HCT116 (cell line): Measurements from ENCODE around the gene RIC8A. TPM values are rescaled to one million over a fixed set of nuclear protein-coding genes. Genes with fewer than 3 reads are reported as not detected.

Source experiments
- ATAC-seq: fragments of 200-7000 bp; cut with Tn5 transposase; 2 replicates; pipeline ENCODE4 v1.9.1; 2020; ENCODE audit warnings: mild to moderate bottlenecking, moderate library complexity
- BruUV-seq: library from RNA; stranded (reverse); fragments of 400-500 nt; replicated peaks from 2 replicates; lab custom pipeline; 2021; lab: Mats Ljungman, UMichigan
- CTCF ChIA-PET: fragments of 300-600 bp; sonication (Branson Sonifier 250); formaldehyde crosslinking; loops from one replicate; lab custom pipeline; 2021; ENCODE audit warnings: antibody characterized with exemption; lab: Charles Lee
- POLR2A ChIA-PET: fragments of 300-600, 350-600 bp; sonication (Branson Sonifier 250); formaldehyde crosslinking; loops from one replicate; lab custom pipeline; 2021; ENCODE audit warnings: antibody characterized with exemption; lab: Charles Lee
- RAD21 ChIA-PET, 2 experiments: fragments of 300-600 bp; sonication (Branson Sonifier 250); formaldehyde crosslinking; loops; one replicate each; lab custom pipeline; 2023; ENCODE audit warnings: low total read pairs in 2 of 2; ENCODE audit not compliant: uncharacterized antibody in 2 of 2, unreplicated experiment in 2 of 2, low non-redundant PET in 1 of 2; lab: Charles Lee
- DNase-seq: peaks from one replicate; pipeline ENCODE4 v3.0.0-alpha.2; 2010; ENCODE audit warnings: low read depth, low spot score
- H2AFZ ChIP-seq: fragments of 200-600 bp; shearing (Covaris generic), sonication (generic); 2 replicates; pipeline ENCODE4 v1.6.1; 2017; ENCODE audit warnings: low read depth, mixed run types, mixed read lengths, antibody characterized with exemption, low read length; ENCODE audit not compliant: poor library complexity, severe bottlenecking
- H3K27ac ChIP-seq: 2 replicates; pipeline ENCODE4 v1.5.1; 2012; ENCODE audit warnings: low read depth, low read length
- H3K27me3 ChIP-seq: fragments of 200-600 bp; sonication (generic); 2 replicates; pipeline ENCODE4 v1.6.1; 2016; ENCODE audit warnings: mixed run types, low read length, mixed read lengths; ENCODE audit not compliant: insufficient read depth
- H3K36me3 ChIP-seq, 2 experiments: fragments of 200-500 bp in 1 of 2; fragments of 200-600 bp in 1 of 2; sonication (Bioruptor generic) in 1 of 2; sonication (generic) in 1 of 2; 2 replicates each; pipeline versions ENCODE4 v1.5.1 to v1.6.1; 2014 to 2016; ENCODE audit warnings: low read length in 2 of 2, inconsistent platforms in 1 of 2, mixed read lengths in 1 of 2, mixed run types in 1 of 2; ENCODE audit not compliant: insufficient read depth in 2 of 2, control insufficient read depth in 1 of 2
- H3K4me1 ChIP-seq, 2 experiments: fragments of 200-600 bp in 1 of 2; sonication (generic) in 1 of 2; 2 replicates each; pipeline versions ENCODE4 v1.5.1 to v1.6.1; 2012 to 2017; ENCODE audit warnings: low read length in 2 of 2, inconsistent platforms in 1 of 2, mild to moderate bottlenecking in 1 of 2, mixed read lengths in 1 of 2, mixed run types in 1 of 2, moderate library complexity in 1 of 2; ENCODE audit not compliant: insufficient read depth in 2 of 2, control insufficient read depth in 1 of 2
- H3K4me2 ChIP-seq: fragments of 200-600 bp; sonication (generic); 2 replicates; pipeline ENCODE4 v1.6.1; 2017; ENCODE audit warnings: mixed run types, low read length, mixed read lengths
- H3K4me3 ChIP-seq, 2 experiments: fragments of 200-600 bp in 1 of 2; sonication (generic) in 1 of 2; replicated peaks in 1 of 2; 2 replicates each; pipeline ENCODE4 v1.5.1; 2011 to 2016; ENCODE audit warnings: low read length in 2 of 2, control low read depth in 1 of 2, low read depth in 1 of 2, mild to moderate bottlenecking in 1 of 2, mixed read lengths in 1 of 2, mixed run types in 1 of 2
- H3K79me2 ChIP-seq: fragments of 200-600 bp; sonication (generic); 2 replicates; pipeline ENCODE4 v1.6.1; 2017; ENCODE audit warnings: mild to moderate bottlenecking, mixed run types, low read length, moderate library complexity, mixed read lengths; ENCODE audit not compliant: insufficient read depth
- H3K9ac ChIP-seq: fragments of 200-600 bp; sonication (generic); 2 replicates; pipeline ENCODE4 v1.6.1; 2016; ENCODE audit warnings: low read length, mixed read lengths
- H3K9me2 ChIP-seq: fragments of 200-600 bp; sonication (generic), shearing (Covaris generic); 2 replicates; pipeline ENCODE4 v1.6.1; 2017; ENCODE audit warnings: mixed run types, mild to moderate bottlenecking, moderate library complexity; ENCODE audit not compliant: insufficient read depth
- H3K9me3 ChIP-seq, 2 experiments: fragments of 200-500 bp in 1 of 2; fragments of 200-600 bp in 1 of 2; sonication (Bioruptor generic) in 1 of 2; sonication (generic) in 1 of 2; 2 replicates each; pipeline ENCODE4 v1.6.1; 2014 to 2017; ENCODE audit warnings: low read length in 2 of 2, mixed read lengths in 2 of 2, inconsistent platforms in 1 of 2, low read depth in 1 of 2, mild to moderate bottlenecking in 1 of 2, mixed run types in 1 of 2, moderate library complexity in 1 of 2; ENCODE audit not compliant: control insufficient read depth in 1 of 2, insufficient read depth in 1 of 2
- H4K20me1 ChIP-seq: fragments of 200-600 bp; sonication (generic), shearing (Covaris generic); 2 replicates; pipeline ENCODE4 v1.6.1; 2017; ENCODE audit warnings: mixed run types, mild to moderate bottlenecking, moderate library complexity; ENCODE audit not compliant: insufficient read depth
- ATF3 ChIP-seq: IDR thresholded peaks from 2 replicates; pipeline ENCODE4 v1.6.1; 2012
- CBX3 ChIP-seq: IDR thresholded peaks from 2 replicates; pipeline ENCODE4 v1.6.1; 2012; ENCODE audit warnings: low read depth
- CEBPB ChIP-seq: IDR thresholded peaks from 2 replicates; pipeline ENCODE4 v1.6.1; 2012; ENCODE audit warnings: low read depth
- CTCF ChIP-seq, 3 experiments: fragments of 200-600 bp in 1 of 3; sonication (generic) in 1 of 3; IDR thresholded peaks in 2 of 3; conservative IDR thresholded peaks in 1 of 3; 2 replicates each; pipeline ENCODE4 v1.5.1; 2012 to 2017; ENCODE audit warnings: low read depth in 2 of 3, low read length in 2 of 3, antibody characterized with exemption in 1 of 3, borderline replicate concordance in 1 of 3, control low read depth in 1 of 3, mild to moderate bottlenecking in 1 of 3, mixed read lengths in 1 of 3, mixed run types in 1 of 3, moderate library complexity in 1 of 3; ENCODE audit not compliant: insufficient read depth in 1 of 3
- EGR1 ChIP-seq: IDR thresholded peaks from 2 replicates; pipeline ENCODE4 v1.6.1; 2012; ENCODE audit warnings: low read depth
- ELF1 ChIP-seq: IDR thresholded peaks from 2 replicates; pipeline ENCODE4 v1.6.1; 2012; ENCODE audit warnings: low read depth, borderline replicate concordance
- EZH2 ChIP-seq: fragments of 200-600 bp; sonication (generic); IDR thresholded peaks from 2 replicates; pipeline ENCODE4 v1.6.1; 2017; ENCODE audit warnings: antibody characterized with exemption, mixed run types
- EZH2phosphoT487 ChIP-seq: fragments of 200-600 bp; IDR thresholded peaks from 2 replicates; pipeline ENCODE4 v1.6.1; 2018; ENCODE audit warnings: antibody characterized with exemption, borderline replicate concordance
- FOSL1 ChIP-seq: IDR thresholded peaks from 2 replicates; pipeline ENCODE4 v1.6.1; 2012; ENCODE audit warnings: low read depth
- JUND ChIP-seq: IDR thresholded peaks from 2 replicates; pipeline ENCODE4 v1.6.1; 2012
- MAX ChIP-seq: IDR thresholded peaks from 2 replicates; pipeline ENCODE4 v1.6.1; 2012
- POLR2A ChIP-seq: IDR thresholded peaks from 2 replicates; pipeline ENCODE4 v1.7.0; 2011; ENCODE audit warnings: borderline replicate concordance; ENCODE audit not compliant: insufficient read depth, insufficient read length; ENCODE audit errors: extremely low read depth
- POLR2AphosphoS5 ChIP-seq: IDR thresholded peaks from 2 replicates; pipeline ENCODE4 v1.6.1; 2011; ENCODE audit warnings: mild to moderate bottlenecking, low read depth, low read length, moderate library complexity
- RAD21 ChIP-seq: IDR thresholded peaks from 2 replicates; pipeline ENCODE4 v1.6.1; 2012; ENCODE audit warnings: low read depth, mild to moderate bottlenecking
- SIN3A ChIP-seq: IDR thresholded peaks from 2 replicates; pipeline ENCODE4 v1.6.1; 2012; ENCODE audit warnings: low read depth
- SP1 ChIP-seq: IDR thresholded peaks from 2 replicates; pipeline ENCODE4 v1.6.1; 2012; ENCODE audit warnings: low read depth
- SRF ChIP-seq: IDR thresholded peaks from 2 replicates; pipeline ENCODE4 v1.6.1; 2012; ENCODE audit warnings: low read depth
- TCF7L2 ChIP-seq: IDR thresholded peaks from 2 replicates; pipeline ENCODE4 v1.7.0; 2011; ENCODE audit warnings: borderline replicate concordance, inconsistent platforms; ENCODE audit not compliant: insufficient read depth, insufficient read length; ENCODE audit errors: extremely low read depth
- YY1 ChIP-seq: IDR thresholded peaks from 2 replicates; pipeline ENCODE4 v1.6.1; 2011; ENCODE audit warnings: low read length, low read depth, moderate library complexity, mild to moderate bottlenecking; ENCODE audit not compliant: insufficient replicate concordance; ENCODE audit errors: extremely low read depth
- ZBTB33 ChIP-seq: IDR thresholded peaks from 2 replicates; pipeline ENCODE4 v1.6.1; 2011; ENCODE audit warnings: mild to moderate bottlenecking, low read length, moderate library complexity; ENCODE audit not compliant: insufficient replicate concordance; ENCODE audit errors: extremely low read depth
- ZFX ChIP-seq: fragments of 450-650 bp; IDR thresholded peaks from 2 replicates; pipeline ENCODE4 v1.6.1; 2017
- intact Hi-C: fragments of 100-400 bp; cut with micrococcal nuclease; formaldehyde crosslinking; loops from 2 replicates; pipeline ENCODE4 v1.10.0; 2022
- total RNA-seq: library from RNA; stranded (reverse); gene quantifications from one replicate; pipeline ENCODE4 v1.2.1, GENCODE V29; 2021; ENCODE audit not compliant: unreplicated experiment

Gene RIC8A
- total RNA-seq, 1 experiment from 2014 or later = 75.2 TPM

- H3K9ac ChIP-seq = peak within 1 kb of the TSS; percentile 82
- peaks cover 50% of the 10 kb centered on the region for H3K79me2 ChIP-seq
- peak within 1 kb of the TSS; percentile 83 for H3K4me2 ChIP-seq
- H3K9me2 ChIP-seq = no peaks in the 10 kb centered on the region
- RAD21 ChIA-PET = no interaction called here
- DNase-seq (peak; percentile 73), ATAC-seq (peak; percentile 90)
- H3K36me3 ChIP-seq = peaks cover 8 to 15% of the 10 kb centered on the region in 2 experiments; a peak in 3 of 4 replicates
- no peak within 1 kb of the TSS for H2AFZ ChIP-seq
- H4K20me1 ChIP-seq = no peaks in the 10 kb centered on the region
- peak within 1 kb of the TSS; percentile 76 to 94 for H3K4me3 ChIP-seq
- peak within 1 kb of the TSS; percentile 92 for H3K27ac ChIP-seq
- CTCF ChIA-PET = interaction anchor here (1.9 kb wide), 1 partner anchor 15 kb away, joined by 6 read pairs; no protein-coding TSS in a partner anchor
- no peaks in the 10 kb centered on the region for H3K9me3 ChIP-seq
- BruUV-seq = no TSS peak
- intact Hi-C loops = loop anchor here (1.0 to 5.0 kb wide), 3 partner anchors 29 to 216 kb away; partner anchors contain the start of genes BET1L, PGGHG, PTDSS2 and RIC8A
- TF ChIP-seq RAD21 = no peak
- TF ChIP-seq MAX = 0 out of 2 replicates have a peak, but pooled peaks have one; percentile 9
- no peak for TF ChIP-seq CEBPB
- TF ChIP-seq ELF1 = no peak
- TF ChIP-seq JUND = no peak
- no peak for TF ChIP-seq FOSL1
- peak; percentile 71 for TF ChIP-seq YY1
- TF ChIP-seq EZH2phosphoT487 = no peak
- peak; percentile 53 for TF ChIP-seq SIN3A
- TF ChIP-seq TCF7L2 = no peak
- peak; percentile 57 for TF ChIP-seq SP1
- peak; percentile 65 for TF ChIP-seq POLR2A
- no peak for TF ChIP-seq CBX3
- no peak; the same call in 1 of the 2 replicates for TF ChIP-seq SRF
- TF ChIP-seq EGR1 = peak; percentile 89
- TF ChIP-seq ZFX = peak; percentile 85
- TF ChIP-seq ATF3 = no peak
- TF ChIP-seq POLR2AphosphoS5 = peak; percentile 85
- no peak for TF ChIP-seq ZBTB33
- TF ChIP-seq CTCF (IDR thresholded peaks at IDR 0.05 in 2 of 3, conservative IDR thresholded peaks at IDR 0.05 in 1 of 3; ENCODE audit: borderline replicate concordance in 1 of 3, insufficient read depth in 1 of 3, low read depth in 2 of 3, low read length in 2 of 3) = 0 out of 6 replicates have a peak, but pooled peaks of 1 of the 3 experiments have one; percentile 6
- no peak for TF ChIP-seq EZH2
- H3K27me3 ChIP-seq = no peaks in the 10 kb centered on the region
- POLR2A ChIA-PET = no interaction called here
- peaks cover 6 to 20% of the 10 kb centered on the region in 2 experiments; a peak in 3 of 4 replicates for H3K4me1 ChIP-seq
Measured at GRCh38 chr11:235997-236773, 28.7 kb downstream of the RIC8A start, which contains the start of gene SIRT3. Gene SIRT3, minus strand, starts transcription at chr11:236342. Its CDS starts 14 bp downstream, at chr11:236328.
